ENCODE measurements around the gene HSPB6.

DNA sequence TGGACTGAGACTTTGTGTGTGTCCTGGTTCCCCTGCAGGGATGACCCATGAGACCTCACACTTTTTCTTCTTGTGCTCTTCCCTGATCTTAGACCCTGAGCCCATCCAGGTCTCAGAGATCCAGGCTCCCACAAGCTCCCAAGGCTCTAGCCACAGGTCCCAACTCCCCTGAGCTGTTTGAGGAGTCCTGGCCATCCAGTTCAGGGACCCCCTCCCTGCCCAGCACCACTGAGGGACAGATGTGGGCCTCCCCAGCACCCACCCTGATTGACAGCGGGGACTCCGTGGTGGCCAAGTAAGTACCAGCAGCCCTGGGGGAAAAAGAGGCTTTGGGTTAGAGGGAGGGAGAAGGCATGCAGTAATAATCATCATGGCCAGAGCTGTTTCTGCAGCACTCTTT lies 2.9 kb upstream of the HSPB6 start:
- TF ChIP-seq CTCF (IDR thresholded peaks at IDR 0.05) (no peak), ZFX (IDR thresholded peaks at IDR 0.05; ENCODE audit: borderline replicate concordance) (no peak)
